ENCODE results near the gene GNA12.

GNA12 gene

DNA sequence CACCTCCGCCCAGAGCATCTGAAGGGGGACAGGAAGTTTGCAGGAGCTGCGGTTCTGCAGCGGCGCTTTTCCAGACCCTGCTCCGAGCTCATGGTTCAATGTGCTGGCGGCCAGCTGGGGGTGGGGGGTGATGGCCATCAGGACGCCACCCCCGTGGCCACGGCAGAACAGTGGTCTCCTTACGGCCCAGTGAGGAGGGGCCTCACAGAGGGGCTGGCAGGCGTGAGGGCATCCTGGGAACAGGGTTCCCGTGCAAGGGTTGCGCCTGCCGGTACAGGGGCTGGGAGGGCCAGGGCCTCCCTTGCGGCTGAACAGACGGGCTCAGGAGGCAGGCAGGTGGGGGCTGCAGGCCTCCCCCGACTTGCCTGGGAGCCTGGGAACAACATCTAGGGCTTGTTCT lies 39.0 kb upstream of the GNA12 start:
- no peak overlapping the region for H3K27ac ChIP-seq (ENCODE audit: low read depth, low read length)
- no peaks in the 10 kb centered on the region for H3K9me3 ChIP-seq (ENCODE audit: control insufficient read depth, insufficient read depth, low read length)
- no peaks in the 10 kb centered on the region for H3K9me2 ChIP-seq (replicated peaks; ENCODE audit: control insufficient read depth, low read length)
- H3K4me1 ChIP-seq (ENCODE audit: control insufficient read depth, low read length), result peaks cover 15% of the 10 kb centered on the region
- no peaks in the 10 kb centered on the region for H4K20me1 ChIP-seq (ENCODE audit: control insufficient read depth, insufficient read depth, low read depth, low read length)
- H3K4me2 ChIP-seq (ENCODE audit: low read length), result no peak overlapping the region
- H3K36me3 ChIP-seq (ENCODE audit: control insufficient read depth, low read length), result no peaks in the 10 kb centered on the region
- H3K79me2 ChIP-seq (ENCODE audit: control insufficient read depth, low read length), result no peaks in the 10 kb centered on the region
- no peak overlapping the region for H3K4me3 ChIP-seq (ENCODE audit: low read length)
- TF ChIP-seq, protein P1, sequence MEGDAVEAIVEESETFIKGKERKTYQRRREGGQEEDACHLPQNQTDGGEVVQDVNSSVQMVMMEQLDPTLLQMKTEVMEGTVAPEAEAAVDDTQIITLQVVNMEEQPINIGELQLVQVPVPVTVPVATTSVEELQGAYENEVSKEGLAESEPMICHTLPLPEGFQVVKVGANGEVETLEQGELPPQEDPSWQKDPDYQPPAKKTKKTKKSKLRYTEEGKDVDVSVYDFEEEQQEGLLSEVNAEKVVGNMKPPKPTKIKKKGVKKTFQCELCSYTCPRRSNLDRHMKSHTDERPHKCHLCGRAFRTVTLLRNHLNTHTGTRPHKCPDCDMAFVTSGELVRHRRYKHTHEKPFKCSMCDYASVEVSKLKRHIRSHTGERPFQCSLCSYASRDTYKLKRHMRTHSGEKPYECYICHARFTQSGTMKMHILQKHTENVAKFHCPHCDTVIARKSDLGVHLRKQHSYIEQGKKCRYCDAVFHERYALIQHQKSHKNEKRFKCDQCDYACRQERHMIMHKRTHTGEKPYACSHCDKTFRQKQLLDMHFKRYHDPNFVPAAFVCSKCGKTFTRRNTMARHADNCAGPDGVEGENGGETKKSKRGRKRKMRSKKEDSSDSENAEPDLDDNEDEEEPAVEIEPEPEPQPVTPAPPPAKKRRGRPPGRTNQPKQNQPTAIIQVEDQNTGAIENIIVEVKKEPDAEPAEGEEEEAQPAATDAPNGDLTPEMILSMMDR (IDR thresholded peaks at IDR 0.05; ENCODE audit: low read depth, low read length, poor library complexity, severe bottlenecking), result no peak
- no peak for TF ChIP-seq EZH2phosphoT487 (IDR thresholded peaks at IDR 0.05; ENCODE audit: borderline replicate concordance, low read length)
- no peaks in the 10 kb centered on the region for H3K27me3 ChIP-seq (ENCODE audit: control insufficient read depth, low read length)
- H3F3A ChIP-seq (ENCODE audit: control insufficient read depth, insufficient read depth), result no peaks in the 10 kb centered on the region

DNA sequence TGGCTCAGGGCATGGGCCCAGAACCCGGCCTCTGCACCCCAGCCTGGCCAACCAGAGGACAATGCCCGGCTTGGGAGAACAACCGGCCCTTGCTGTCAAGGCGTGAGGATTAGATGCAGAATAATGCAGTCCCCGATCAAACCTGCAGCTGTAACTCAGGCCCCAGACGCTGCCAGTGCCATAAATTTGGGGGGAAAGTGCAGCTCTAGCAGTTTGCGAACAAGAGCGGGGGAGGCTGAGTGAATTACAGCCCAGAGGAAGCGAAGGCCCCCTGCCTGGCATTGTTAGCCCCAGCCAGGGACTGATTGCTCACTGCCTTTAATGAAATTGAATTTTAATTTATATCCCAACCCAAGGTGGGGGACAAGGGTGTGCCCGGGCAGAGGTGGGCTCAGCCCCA lies 38.0 kb upstream of the GNA12 start:
- H3K27ac ChIP-seq (ENCODE audit: low read depth, low read length), result no peak overlapping the region
- H3K4me3 ChIP-seq (ENCODE audit: low read length), result no peak overlapping the region
- H3K79me2 ChIP-seq (ENCODE audit: control insufficient read depth, low read length), result no peaks in the 10 kb centered on the region
- no peak overlapping the region for H3K4me2 ChIP-seq (ENCODE audit: low read length)
- no peaks in the 10 kb centered on the region for H3K9me2 ChIP-seq (replicated peaks; ENCODE audit: control insufficient read depth, low read length)
- TF ChIP-seq, protein P1 (IDR thresholded peaks at IDR 0.05; ENCODE audit: low read depth, low read length, poor library complexity, severe bottlenecking), result no peak
- no peak for TF ChIP-seq EZH2phosphoT487 (IDR thresholded peaks at IDR 0.05; ENCODE audit: borderline replicate concordance, low read length)
- H4K20me1 ChIP-seq (ENCODE audit: control insufficient read depth, insufficient read depth, low read depth, low read length), result no peaks in the 10 kb centered on the region
- no peaks in the 10 kb centered on the region for H3F3A ChIP-seq (ENCODE audit: control insufficient read depth, insufficient read depth)
- H3K4me1 ChIP-seq (ENCODE audit: control insufficient read depth, low read length), result peaks cover 13% of the 10 kb centered on the region
- no peaks in the 10 kb centered on the region for H3K36me3 ChIP-seq (ENCODE audit: control insufficient read depth, low read length)
- no peaks in the 10 kb centered on the region for H3K27me3 ChIP-seq (ENCODE audit: control insufficient read depth, low read length)
- no peaks in the 10 kb centered on the region for H3K9me3 ChIP-seq (ENCODE audit: control insufficient read depth, insufficient read depth, low read length)

DNA sequence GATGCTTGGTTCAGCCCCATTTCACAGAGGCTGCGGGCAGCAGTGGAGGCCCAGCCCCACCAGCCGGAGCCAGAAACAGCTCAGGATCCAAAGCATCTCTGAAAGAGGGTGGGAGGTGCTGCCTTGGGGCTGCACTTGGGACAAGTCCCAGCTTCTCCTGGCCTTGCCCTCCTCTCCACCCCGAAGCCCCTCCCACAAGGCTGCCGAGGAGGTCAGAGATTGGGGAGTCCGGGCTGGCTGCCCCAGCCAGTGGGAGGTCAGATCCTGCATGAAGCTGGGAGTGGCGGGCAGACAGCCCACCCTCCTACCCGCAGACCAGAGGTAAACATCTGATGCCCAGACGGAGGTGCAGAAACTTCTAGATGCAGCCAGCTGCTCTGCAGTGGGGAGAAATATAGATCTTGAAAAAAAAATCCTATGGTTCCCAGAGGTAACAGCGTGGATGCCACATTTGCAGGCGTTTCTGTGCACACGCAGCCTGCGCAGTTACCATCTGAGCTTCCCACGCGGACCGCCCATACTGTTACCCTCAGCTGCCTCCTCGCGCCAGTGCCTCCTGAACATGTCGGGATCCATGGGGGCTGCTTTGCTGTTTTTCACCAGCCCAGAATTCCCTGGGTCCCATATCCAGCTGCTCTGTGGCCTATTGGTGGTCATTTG lies 36.9 kb upstream of the GNA12 start:
- H3K79me2 ChIP-seq (ENCODE audit: control insufficient read depth, low read length), result no peaks in the 10 kb centered on the region
- no peaks in the 10 kb centered on the region for H3K36me3 ChIP-seq (ENCODE audit: control insufficient read depth, low read length)
- no peak overlapping the region for H3K4me3 ChIP-seq (ENCODE audit: low read length)
- no peaks in the 10 kb centered on the region for H3F3A ChIP-seq (ENCODE audit: control insufficient read depth, insufficient read depth)
- peaks cover 12% of the 10 kb centered on the region for H3K4me1 ChIP-seq (ENCODE audit: control insufficient read depth, low read length)
- no peaks in the 10 kb centered on the region for H4K20me1 ChIP-seq (ENCODE audit: control insufficient read depth, insufficient read depth, low read depth, low read length)
- TF ChIP-seq, protein P1 (IDR thresholded peaks at IDR 0.05; ENCODE audit: low read depth, low read length, poor library complexity, severe bottlenecking), result no peak
- no peak for TF ChIP-seq EZH2phosphoT487 (IDR thresholded peaks at IDR 0.05; ENCODE audit: borderline replicate concordance, low read length)
- H3K9me3 ChIP-seq (ENCODE audit: control insufficient read depth, insufficient read depth, low read length), result no peaks in the 10 kb centered on the region
- no peak overlapping the region for H3K4me2 ChIP-seq (ENCODE audit: low read length)
- no peak overlapping the region for H3K27ac ChIP-seq (ENCODE audit: low read depth, low read length)
- no peaks in the 10 kb centered on the region for H3K9me2 ChIP-seq (replicated peaks; ENCODE audit: control insufficient read depth, low read length)
- H3K27me3 ChIP-seq (ENCODE audit: control insufficient read depth, low read length), result no peaks in the 10 kb centered on the region
